Parathyroid adenoma (tissue), 2 donors: Measurements from ENCODE around the gene NPY2R.

Source experiments
- H2AFZ ChIP-seq: fragments of 300-600 bp; sonication (generic); one replicate; pipeline ENCODE4 v1.7.0; 2017; ENCODE audit warnings: antibody characterized with exemption, mild to moderate bottlenecking
- H3K27ac ChIP-seq: fragments of 300-600 bp; sonication (generic); one replicate; pipeline ENCODE4 v1.7.0; 2017
- H3K27me3 ChIP-seq: fragments of 300-600 bp; sonication (generic); one replicate; pipeline ENCODE4 v1.7.0; 2017; ENCODE audit warnings: low read length; ENCODE audit not compliant: control insufficient read depth, insufficient read depth
- H3K36me3 ChIP-seq: fragments of 300-600 bp; sonication (generic); one replicate; pipeline ENCODE4 v1.7.0; 2017; ENCODE audit warnings: low read length; ENCODE audit not compliant: control insufficient read depth, insufficient read depth
- H3K4me1 ChIP-seq: fragments of 300-600 bp; sonication (generic); one replicate; pipeline ENCODE4 v1.7.0; 2017; ENCODE audit warnings: control low read depth
- H3K4me2 ChIP-seq: fragments of 300-600 bp; sonication (generic); one replicate; pipeline ENCODE4 v1.7.0; 2017; ENCODE audit warnings: low read length
- H3K4me3 ChIP-seq: fragments of 300-600 bp; sonication (generic); one replicate; pipeline ENCODE4 v1.7.0; 2017; ENCODE audit warnings: low read depth, low read length
- H3K79me2 ChIP-seq: fragments of 300-600 bp; sonication (generic); one replicate; pipeline ENCODE4 v1.7.0; 2017; ENCODE audit warnings: control low read depth
- H3K9ac ChIP-seq: fragments of 300-600 bp; sonication (generic); one replicate; pipeline ENCODE4 v1.7.0; 2017; ENCODE audit warnings: mild to moderate bottlenecking
- H3K9me3 ChIP-seq: fragments of 300-600 bp; sonication (generic); one replicate; pipeline ENCODE4 v1.7.0; 2017; ENCODE audit warnings: low read length; ENCODE audit not compliant: control insufficient read depth
- CTCF ChIP-seq: fragments of 300-600 bp; sonication (generic); IDR thresholded peaks from one replicate; pipeline ENCODE4 v1.7.0; 2017; ENCODE audit warnings: antibody characterized with exemption, mild to moderate bottlenecking
- donor health status: primary hyperparathyroidism.

Gene NPY2R

GRCh38 chr4:155245105-155245504 lies 36.7 kb downstream of the NPY2R start:
- no peak overlapping the region for H2AFZ ChIP-seq
- no peaks in the 10 kb centered on the region for H3K9me3 ChIP-seq
- no peak for TF ChIP-seq CTCF
- H3K36me3 ChIP-seq, result no peaks in the 10 kb centered on the region
- no peak overlapping the region for H3K27ac ChIP-seq
- no peaks in the 10 kb centered on the region for H3K27me3 ChIP-seq
- no peaks in the 10 kb centered on the region for H3K4me1 ChIP-seq
- H3K79me2 ChIP-seq, result no peaks in the 10 kb centered on the region
- H3K9ac ChIP-seq, result no peak overlapping the region
- H3K4me3 ChIP-seq, result no peak overlapping the region
- H3K4me2 ChIP-seq, result no peak overlapping the region

- Histone ChIP-seq H3K27ac (no peak overlapping the region), H3K4me1 (no peaks in the 10 kb centered on the region), H2AFZ (no peak overlapping the region), H3K9me3 (no peaks in the 10 kb centered on the region), H3K4me3 (no peak overlapping the region), H3K36me3 (no peaks in the 10 kb centered on the region), H3K79me2 (no peaks in the 10 kb centered on the region), H3K4me2 (no peak overlapping the region), H3K9ac (no peak overlapping the region), H3K27me3 (no peaks in the 10 kb centered on the region)
- TF ChIP-seq CTCF, result no peak
Observed at GRCh38 chr4:155248002-155248896, 39.8 kb downstream of the NPY2R start.

GRCh38 chr4:155249016-155249566 lies 40.7 kb downstream of the NPY2R start:
- Histone ChIP-seq H3K27me3 (no peaks in the 10 kb centered on the region), H3K9me3 (no peaks in the 10 kb centered on the region), H3K4me1 (no peaks in the 10 kb centered on the region), H3K4me3 (no peak overlapping the region), H3K9ac (no peak overlapping the region), H3K27ac (no peak overlapping the region), H3K4me2 (no peak overlapping the region), H3K36me3 (no peaks in the 10 kb centered on the region), H2AFZ (no peak overlapping the region), H3K79me2 (no peaks in the 10 kb centered on the region)
- TF ChIP-seq CTCF, result no peak

GRCh38 chr4:155252327-155252726 lies 43.9 kb downstream of the NPY2R start:
- Histone ChIP-seq H3K36me3 (no peaks in the 10 kb centered on the region), H3K27me3 (no peaks in the 10 kb centered on the region), H3K79me2 (no peaks in the 10 kb centered on the region), H3K4me3 (no peak overlapping the region), H3K4me1 (no peaks in the 10 kb centered on the region), H3K27ac (no peak overlapping the region), H3K4me2 (no peak overlapping the region), H3K9ac (no peak overlapping the region), H2AFZ (no peak overlapping the region), H3K9me3 (no peaks in the 10 kb centered on the region)
- TF ChIP-seq CTCF, result no peak
